GM18868 (cell line): ENCODE measurements around the gene ASB11.

Source experiments
- ATAC-seq: cut with Tn5 transposase; IDR thresholded peaks from one replicate; pipeline ENCODE4 v1.9.1; 2021; ENCODE audit warnings: mild to moderate bottlenecking, moderate library complexity; ENCODE audit not compliant: unreplicated experiment

Gene ASB11

GRCh38 chrX:15235001-15235400 is 80.4 kb downstream of the ASB11 start:
- ATAC-seq, result no peak

- ATAC-seq, result no peak
These were observed 81.9 kb downstream of the ASB11 start for GRCh38 chrX:15233416-15234015.
